CD8-positive, alpha-beta memory T cell (primary cell): ENCODE data around the gene GPR78. TPM values are rescaled to one million over a fixed set of nuclear protein-coding genes. Genes with fewer than 3 reads are reported as not detected.

Source experiments
- CTCF ChIA-PET: fragments of 350-600 bp; sonication (Branson Sonifier 250); formaldehyde crosslinking; loops from one replicate; lab custom pipeline; 2021; ENCODE audit warnings: antibody characterized with exemption; lab: Charles Lee
- POLR2A ChIA-PET: fragments of 350-600 bp; sonication (Branson Sonifier 250); formaldehyde crosslinking; loops from one replicate; lab custom pipeline; 2021; ENCODE audit warnings: antibody characterized with exemption; lab: Charles Lee
- DNase-seq, 5 donors: peaks; one replicate each; pipeline versions ENCODE4 v3.0.0 to v3.0.0-alpha.2; 2020 to 2022; ENCODE audit warnings: mixed read lengths in 1 of 5
- H3K27ac ChIP-seq: one replicate; pipeline ENCODE4 v1.7.0; 2013; ENCODE audit warnings: low read depth, mild to moderate bottlenecking, low read length, moderate library complexity
- H3K27me3 ChIP-seq: 2 replicates; pipeline ENCODE4 v1.7.0; 2013; ENCODE audit warnings: low read length, mild to moderate bottlenecking; ENCODE audit not compliant: insufficient read depth, poor library complexity, severe bottlenecking
- H3K36me3 ChIP-seq: 2 replicates; pipeline ENCODE4 v1.7.0; 2013; ENCODE audit warnings: mild to moderate bottlenecking, low read length, moderate library complexity; ENCODE audit not compliant: insufficient read depth
- H3K4me1 ChIP-seq: 2 replicates; pipeline ENCODE4 v1.7.0; 2013; ENCODE audit warnings: mild to moderate bottlenecking, low read length, moderate library complexity; ENCODE audit not compliant: insufficient read depth
- H3K4me3 ChIP-seq: 2 replicates; pipeline ENCODE4 v1.7.0; 2013; ENCODE audit warnings: mild to moderate bottlenecking, low read length
- H3K9me3 ChIP-seq: 2 replicates; pipeline ENCODE4 v1.7.0; 2013; ENCODE audit warnings: mild to moderate bottlenecking, low read length
- H3K27ac Mint-ChIP-seq, 8 donors: one replicate each; pipeline ENCODE4 v1.8.0; 2020 to 2021; ENCODE audit warnings: mixed read lengths in 8 of 8, mild to moderate bottlenecking in 6 of 8, inconsistent platforms in 3 of 8, moderate library complexity in 3 of 8
- H3K27me3 Mint-ChIP-seq, 2 donors: one replicate each; pipeline ENCODE4 v1.8.0; 2020 to 2021; ENCODE audit warnings: mixed read lengths in 2 of 2, mild to moderate bottlenecking in 1 of 2, moderate library complexity in 1 of 2
- H3K36me3 Mint-ChIP-seq, 3 donors: one replicate each; pipeline ENCODE4 v1.8.0; 2020 to 2021; ENCODE audit warnings: mixed read lengths in 3 of 3, inconsistent platforms in 1 of 3, mild to moderate bottlenecking in 1 of 3
- H3K4me1 Mint-ChIP-seq, 3 donors: one replicate each; pipeline ENCODE4 v1.8.0; 2020 to 2021; ENCODE audit warnings: mixed read lengths in 3 of 3, inconsistent platforms in 1 of 3, mild to moderate bottlenecking in 1 of 3
- H3K4me3 Mint-ChIP-seq, 7 donors: one replicate each; pipeline ENCODE4 v1.8.0; 2020 to 2021; ENCODE audit warnings: mixed read lengths in 7 of 7, mild to moderate bottlenecking in 6 of 7, moderate library complexity in 4 of 7, inconsistent platforms in 2 of 7
- H3K9me3 Mint-ChIP-seq, 5 donors: one replicate each; pipeline ENCODE4 v1.8.0; 2020 to 2022; ENCODE audit warnings: mixed read lengths in 5 of 5, mild to moderate bottlenecking in 3 of 5, moderate library complexity in 2 of 5, inconsistent platforms in 1 of 5
- polyA plus RNA-seq: library from polyadenylated mRNA; unstranded; fragments of 300-500 nt; fragmentation: Illumina TruSeq; gene quantifications from one replicate; pipeline ENCODE4 v1.2.3, GENCODE V29; 2021
- total RNA-seq, 2 experiments: library from RNA; stranded (reverse); gene quantifications; one replicate each; pipeline ENCODE4 v1.2.3, GENCODE V29; 2021

The GPR78 gene
- total and polyA plus RNA-seq, 3 experiments from 2014 or later = not detected

- no peaks in the 10 kb centered on the region for H3K36me3 Mint-ChIP-seq
- Histone ChIP-seq H3K27ac (no peak overlapping the region), H3K27me3 (no peaks in the 10 kb centered on the region), H3K4me3 (no peak overlapping the region), H3K9me3 (no peaks in the 10 kb centered on the region), H3K36me3 (no peaks in the 10 kb centered on the region), H3K4me1 (no peaks in the 10 kb centered on the region)
- POLR2A ChIA-PET = no interaction called here
- DNase-seq = no peak
- H3K27me3 Mint-ChIP-seq = peaks cover 17 to 22% of the 10 kb centered on the region in 2 donors
- H3K27ac Mint-ChIP-seq = no peak overlapping the region
- H3K4me3 Mint-ChIP-seq = no peak overlapping the region
- CTCF ChIA-PET = no interaction called here
- H3K9me3 Mint-ChIP-seq = no peaks in the 10 kb centered on the region
- H3K4me1 Mint-ChIP-seq = no peaks in the 10 kb centered on the region
Measured at GRCh38 chr4:8582436-8582835, 2.2 kb downstream of the GPR78 start.

GRCh38 chr4:8582941-8583654 lies 2.9 kb downstream of the GPR78 start:
- ChIA-PET CTCF (no interaction called here), POLR2A (no interaction called here)
- H3K4me1 Mint-ChIP-seq = no peaks in the 10 kb centered on the region
- no peaks in the 10 kb centered on the region for H3K4me1 ChIP-seq
- no peaks in the 10 kb centered on the region for H3K27me3 ChIP-seq
- no peaks in the 10 kb centered on the region for H3K36me3 ChIP-seq
- H3K4me3 ChIP-seq = no peak overlapping the region
- DNase-seq = no peak
- H3K9me3 ChIP-seq = no peaks in the 10 kb centered on the region
- no peak overlapping the region for H3K27ac Mint-ChIP-seq
- H3K27ac ChIP-seq = no peak overlapping the region
- H3K27me3 Mint-ChIP-seq = peaks cover 16 to 17% of the 10 kb centered on the region in 2 donors
- H3K9me3 Mint-ChIP-seq = no peaks in the 10 kb centered on the region
- H3K4me3 Mint-ChIP-seq = no peak overlapping the region
- H3K36me3 Mint-ChIP-seq = no peaks in the 10 kb centered on the region

GRCh38 chr4:8583655-8584025 lies 3.4 kb downstream of the GPR78 start:
- H3K4me3 ChIP-seq = no peak overlapping the region
- no peaks in the 10 kb centered on the region for H3K9me3 Mint-ChIP-seq
- H3K27me3 Mint-ChIP-seq = peaks cover 17 to 19% of the 10 kb centered on the region in 2 donors
- H3K27ac Mint-ChIP-seq = no peak overlapping the region
- DNase-seq = no peak
- H3K36me3 Mint-ChIP-seq = no peaks in the 10 kb centered on the region
- H3K4me1 Mint-ChIP-seq = no peaks in the 10 kb centered on the region
- no peaks in the 10 kb centered on the region for H3K27me3 ChIP-seq
- no peak overlapping the region for H3K4me3 Mint-ChIP-seq
- no peak overlapping the region for H3K27ac ChIP-seq
- H3K9me3 ChIP-seq = no peaks in the 10 kb centered on the region
- POLR2A ChIA-PET = no interaction called here
- no peaks in the 10 kb centered on the region for H3K4me1 ChIP-seq
- no peaks in the 10 kb centered on the region for H3K36me3 ChIP-seq
- CTCF ChIA-PET = no interaction called here

GRCh38 chr4:8585186-8585585 lies 5.0 kb downstream of the GPR78 start:
- ChIA-PET POLR2A (no interaction called here), CTCF (no interaction called here)
- Mint-ChIP-seq H3K9me3 (no peaks in the 10 kb centered on the region), H3K4me1 (no peaks in the 10 kb centered on the region), H3K4me3 (no peak overlapping the region), H3K27me3 (peaks cover 13% of the 10 kb centered on the region in 2 donors), H3K36me3 (no peaks in the 10 kb centered on the region), H3K27ac (no peak overlapping the region)
- no peaks in the 10 kb centered on the region for H3K36me3 ChIP-seq
- H3K4me3 ChIP-seq = no peak overlapping the region
- H3K4me1 ChIP-seq = no peaks in the 10 kb centered on the region
- DNase-seq = no peak
- H3K9me3 ChIP-seq = no peaks in the 10 kb centered on the region
- no peaks in the 10 kb centered on the region for H3K27me3 ChIP-seq
- H3K27ac ChIP-seq = no peak overlapping the region

- POLR2A ChIA-PET = no interaction called here
- no peaks in the 10 kb centered on the region for H3K36me3 Mint-ChIP-seq
- no peaks in the 10 kb centered on the region for H3K36me3 ChIP-seq
- CTCF ChIA-PET = no interaction called here
- H3K27me3 Mint-ChIP-seq = peaks cover 13 to 15% of the 10 kb centered on the region in 2 donors
- no peak overlapping the region for H3K4me3 Mint-ChIP-seq
- no peak overlapping the region for H3K27ac Mint-ChIP-seq
- H3K27ac ChIP-seq = no peak overlapping the region
- DNase-seq = no peak
- H3K9me3 Mint-ChIP-seq = no peaks in the 10 kb centered on the region
- no peaks in the 10 kb centered on the region for H3K9me3 ChIP-seq
- no peaks in the 10 kb centered on the region for H3K27me3 ChIP-seq
- H3K4me3 ChIP-seq = no peak overlapping the region
- no peaks in the 10 kb centered on the region for H3K4me1 ChIP-seq
- H3K4me1 Mint-ChIP-seq = no peaks in the 10 kb centered on the region
Measured at GRCh38 chr4:8585721-8586212, 5.6 kb downstream of the GPR78 start.

- Mint-ChIP-seq H3K4me1 (no peaks in the 10 kb centered on the region), H3K9me3 (no peaks in the 10 kb centered on the region), H3K27me3 (peaks cover 13 to 16% of the 10 kb centered on the region in 2 donors)
Measured at GRCh38 chr4:8586246-8586645, 6.1 kb downstream of the GPR78 start.

GRCh38 chr4:8586671-8587468 lies 6.7 kb downstream of the GPR78 start:
- peak overlapping the region in 1 of 7 donors; percentile 44 for H3K4me3 Mint-ChIP-seq
- H3K36me3 Mint-ChIP-seq = no peaks in the 10 kb centered on the region
- Histone ChIP-seq H3K9me3 (no peaks in the 10 kb centered on the region), H3K27ac (no peak overlapping the region), H3K4me3 (no peak overlapping the region), H3K4me1 (no peaks in the 10 kb centered on the region), H3K36me3 (no peaks in the 10 kb centered on the region), H3K27me3 (no peaks in the 10 kb centered on the region)
- no peaks in the 10 kb centered on the region for H3K9me3 Mint-ChIP-seq
- no peaks in the 10 kb centered on the region for H3K4me1 Mint-ChIP-seq
- ChIA-PET POLR2A (no interaction called here), CTCF (no interaction called here)
- H3K27me3 Mint-ChIP-seq = peaks cover 17 to 21% of the 10 kb centered on the region in 2 donors
- no peak for DNase-seq
- peak overlapping the region in 1 of 8 donors; percentile 59 for H3K27ac Mint-ChIP-seq

More at GRCh38 chr4:8586246-8586645, 6.1 kb downstream of the GPR78 start:
- no peak overlapping the region for H3K4me3 ChIP-seq
- Mint-ChIP-seq H3K36me3 (no peaks in the 10 kb centered on the region), H3K27ac (no peak overlapping the region), H3K4me3 (no peak overlapping the region)
- H3K27me3 ChIP-seq = no peaks in the 10 kb centered on the region
- no peaks in the 10 kb centered on the region for H3K36me3 ChIP-seq
- ChIA-PET CTCF (no interaction called here), POLR2A (no interaction called here)
- DNase-seq = no peak
- no peaks in the 10 kb centered on the region for H3K9me3 ChIP-seq
- H3K27ac ChIP-seq = no peak overlapping the region
- H3K4me1 ChIP-seq = no peaks in the 10 kb centered on the region

- H3K4me3 ChIP-seq = no peak overlapping the region
- POLR2A ChIA-PET = no interaction called here
- Mint-ChIP-seq H3K4me1 (no peaks in the 10 kb centered on the region), H3K27me3 (peaks cover 15 to 21% of the 10 kb centered on the region in 2 donors), H3K36me3 (no peaks in the 10 kb centered on the region), H3K9me3 (no peaks in the 10 kb centered on the region), H3K4me3 (no peak overlapping the region), H3K27ac (no peak overlapping the region)
- no peak overlapping the region for H3K27ac ChIP-seq
- no peaks in the 10 kb centered on the region for H3K9me3 ChIP-seq
- H3K36me3 ChIP-seq = no peaks in the 10 kb centered on the region
- H3K4me1 ChIP-seq = no peaks in the 10 kb centered on the region
- CTCF ChIA-PET = no interaction called here
- DNase-seq = no peak
- H3K27me3 ChIP-seq = no peaks in the 10 kb centered on the region
Measured at GRCh38 chr4:8587469-8588195, 7.4 kb downstream of the GPR78 start.
